Activated CD8-positive, alpha-beta T cell treated with anti-CD3 and anti-CD28 coated beads for 36 hours (primary cell): ENCODE results near the gene CNST. TPM values are rescaled to one million over a fixed set of nuclear protein-coding genes. Genes with fewer than 3 reads are reported as not detected.

ENCODE experiments used
- ATAC-seq: fragments of 200-7000 bp; cut with Tn5 transposase; one replicate; pipeline ENCODE4 v1.10.0; 2021; ENCODE audit warnings: mild to moderate bottlenecking, moderate library complexity
- CTCF ChIA-PET: fragments of 350-600 bp; sonication (Branson Sonifier 250); formaldehyde crosslinking; loops from one replicate; lab custom pipeline; 2021; ENCODE audit warnings: antibody characterized with exemption; lab: Charles Lee
- POLR2A ChIA-PET: fragments of 350-600 bp; sonication (Branson Sonifier 250); formaldehyde crosslinking; loops from one replicate; lab custom pipeline; 2021; ENCODE audit warnings: antibody characterized with exemption; lab: Charles Lee
- DNase-seq: peaks from one replicate; pipeline ENCODE4 v3.0.0-alpha.2; 2020
- H3K27ac Mint-ChIP-seq: one replicate; pipeline ENCODE4 v1.8.0; 2021; ENCODE audit warnings: mild to moderate bottlenecking, mixed read lengths
- H3K27me3 Mint-ChIP-seq: one replicate; pipeline ENCODE4 v1.8.0; 2021; ENCODE audit warnings: mixed read lengths
- H3K36me3 Mint-ChIP-seq: one replicate; pipeline ENCODE4 v1.8.0; 2021; ENCODE audit warnings: low read depth, mixed read lengths
- H3K4me1 Mint-ChIP-seq: one replicate; pipeline ENCODE4 v1.8.0; 2021; ENCODE audit warnings: low read depth, mixed read lengths
- H3K4me3 Mint-ChIP-seq: one replicate; pipeline ENCODE4 v1.8.0; 2021; ENCODE audit warnings: mild to moderate bottlenecking, moderate library complexity, mixed read lengths
- H3K9me3 Mint-ChIP-seq: one replicate; pipeline ENCODE4 v1.8.0; 2021; ENCODE audit warnings: mixed read lengths
- intact Hi-C: fragments of 100-400 bp; cut with micrococcal nuclease; formaldehyde crosslinking; loops from one replicate; pipeline ENCODE4 v1.10.0; 2022
- total RNA-seq, 2 experiments: library from RNA; stranded (reverse); gene quantifications; one replicate each; pipeline ENCODE4 v1.2.3, GENCODE V29; 2021
- TF ChIP-seq, protein P1 (sequence below): fragments of 200-600 bp; IDR thresholded peaks from one replicate; pipeline ENCODE4 v1.8.0; 2022; ENCODE audit warnings: antibody characterized with exemption, mild to moderate bottlenecking

CNST gene
- total RNA-seq, 2 experiments from 2014 or later, result 23.5 to 25.1 TPM

- Mint-ChIP-seq H3K27me3 (no peaks in the 10 kb centered on the region), H3K4me1 (peaks cover 62% of the 10 kb centered on the region), H3K36me3 (peaks cover 27% of the 10 kb centered on the region), H3K9me3 (peaks cover 3% of the 10 kb centered on the region), H3K27ac (peak overlapping the region; percentile 87), H3K4me3 (no peak overlapping the region)
- CTCF ChIA-PET, result interaction anchor here (1.5 kb wide), 1 partner anchor 22 kb away, joined by 3 read pairs; no protein-coding TSS in a partner anchor
- POLR2A ChIA-PET, result interaction anchor here (2.4 kb wide), 1 partner anchor 14 kb away, joined by 10 read pairs; no protein-coding TSS in a partner anchor
- intact Hi-C loops, result no loop called here
- no peak for ATAC-seq
- DNase-seq, result no peak
- TF ChIP-seq, protein P1, sequence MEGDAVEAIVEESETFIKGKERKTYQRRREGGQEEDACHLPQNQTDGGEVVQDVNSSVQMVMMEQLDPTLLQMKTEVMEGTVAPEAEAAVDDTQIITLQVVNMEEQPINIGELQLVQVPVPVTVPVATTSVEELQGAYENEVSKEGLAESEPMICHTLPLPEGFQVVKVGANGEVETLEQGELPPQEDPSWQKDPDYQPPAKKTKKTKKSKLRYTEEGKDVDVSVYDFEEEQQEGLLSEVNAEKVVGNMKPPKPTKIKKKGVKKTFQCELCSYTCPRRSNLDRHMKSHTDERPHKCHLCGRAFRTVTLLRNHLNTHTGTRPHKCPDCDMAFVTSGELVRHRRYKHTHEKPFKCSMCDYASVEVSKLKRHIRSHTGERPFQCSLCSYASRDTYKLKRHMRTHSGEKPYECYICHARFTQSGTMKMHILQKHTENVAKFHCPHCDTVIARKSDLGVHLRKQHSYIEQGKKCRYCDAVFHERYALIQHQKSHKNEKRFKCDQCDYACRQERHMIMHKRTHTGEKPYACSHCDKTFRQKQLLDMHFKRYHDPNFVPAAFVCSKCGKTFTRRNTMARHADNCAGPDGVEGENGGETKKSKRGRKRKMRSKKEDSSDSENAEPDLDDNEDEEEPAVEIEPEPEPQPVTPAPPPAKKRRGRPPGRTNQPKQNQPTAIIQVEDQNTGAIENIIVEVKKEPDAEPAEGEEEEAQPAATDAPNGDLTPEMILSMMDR, result no peak
These were observed 11.5 kb downstream of the CNST start for GRCh38 chr1:246577720-246578106.

GRCh38 chr1:246579818-246580217 lies 13.6 kb downstream of the CNST start:
- CTCF ChIA-PET, result interaction anchor here (1.7 kb wide), 1 partner anchor 20 kb away, joined by 4 read pairs; no protein-coding TSS in a partner anchor

GRCh38 chr1:246580497-246581370 lies 14.5 kb downstream of the CNST start:
- TF ChIP-seq, protein P1, result no peak
- intact Hi-C loops, result no loop called here
- ATAC-seq, result no peak
- Mint-ChIP-seq H3K4me3 (no peak overlapping the region), H3K9me3 (no peaks in the 10 kb centered on the region), H3K27ac (no peak overlapping the region), H3K4me1 (peaks cover 60% of the 10 kb centered on the region), H3K27me3 (no peaks in the 10 kb centered on the region), H3K36me3 (peaks cover 27% of the 10 kb centered on the region)
- POLR2A ChIA-PET, result no interaction called here
- no peak for DNase-seq
- CTCF ChIA-PET, result no interaction called here

More at GRCh38 chr1:246579818-246580217, 13.6 kb downstream of the CNST start:
- Mint-ChIP-seq H3K4me3 (no peak overlapping the region), H3K36me3 (peaks cover 34% of the 10 kb centered on the region), H3K9me3 (peaks cover 3% of the 10 kb centered on the region), H3K4me1 (peaks cover 65% of the 10 kb centered on the region), H3K27ac (peak overlapping the region; percentile 33), H3K27me3 (no peaks in the 10 kb centered on the region)
- POLR2A ChIA-PET, result no interaction called here
- intact Hi-C loops, result no loop called here
- ATAC-seq, result no peak
- no peak for DNase-seq
- TF ChIP-seq, protein P1, result no peak

DNA sequence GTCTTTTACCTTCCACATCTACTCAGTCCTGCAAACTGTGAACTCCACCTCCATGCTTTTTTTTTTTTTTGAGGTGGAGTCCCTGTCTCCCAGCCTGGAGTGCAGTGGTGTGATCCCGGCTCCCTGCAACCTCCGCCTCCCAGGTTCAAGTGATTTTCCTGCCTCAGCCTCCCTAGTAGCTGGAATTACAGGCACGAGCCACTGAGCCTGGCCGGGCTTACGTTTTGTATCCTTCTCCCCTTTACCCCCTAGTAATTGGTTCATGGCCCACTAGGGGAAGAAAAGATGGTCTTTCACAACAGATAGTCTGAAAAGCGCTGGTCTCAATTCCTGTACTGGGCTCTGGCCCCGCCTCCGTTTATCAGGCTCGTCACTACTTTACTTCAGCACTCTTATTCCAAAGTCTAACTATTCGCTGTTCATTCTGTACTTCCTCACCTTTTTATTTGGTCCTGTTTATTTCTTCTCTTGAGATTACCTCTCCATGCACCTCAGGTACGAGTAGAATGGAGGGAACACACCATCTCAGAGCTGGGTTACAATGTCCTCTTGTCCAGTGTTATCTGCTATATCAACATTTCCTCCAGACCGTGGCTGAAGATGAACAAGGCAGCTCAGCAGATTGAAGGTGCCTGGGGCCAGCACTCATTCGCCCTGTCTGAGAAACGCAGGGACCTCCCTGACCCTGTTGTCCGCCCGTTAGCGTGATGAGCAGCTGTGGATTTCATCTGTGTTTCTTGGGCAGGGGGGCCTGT lies 16.2 kb downstream of the CNST start:
- ChIA-PET CTCF (interaction anchor here (1.6 kb wide), 1 partner anchor 172 kb away, joined by 5 read pairs; no protein-coding TSS in a partner anchor), POLR2A (interaction anchor here (0.8 to 1.9 kb wide), 2 partner anchors 16 to 32 kb away, joined by 3 to 6 read pairs; partner anchors contain the start of genes CNST and TFB2M)
- peaks cover 23% of the 10 kb centered on the region for H3K36me3 Mint-ChIP-seq
- TF ChIP-seq, protein P1, result no peak
- H3K4me3 Mint-ChIP-seq, result no peak overlapping the region
- H3K4me1 Mint-ChIP-seq, result peaks cover 56% of the 10 kb centered on the region
- H3K27me3 Mint-ChIP-seq, result no peaks in the 10 kb centered on the region
- no peak overlapping the region for H3K27ac Mint-ChIP-seq
- intact Hi-C loops, result no loop called here
- ATAC-seq (no peak), DNase-seq (no peak)
- no peaks in the 10 kb centered on the region for H3K9me3 Mint-ChIP-seq
